K562 (cell line): Measurements from ENCODE around the gene DNAAF2. TPM values are rescaled to one million over a fixed set of nuclear protein-coding genes. Genes with fewer than 3 reads are reported as not detected.

Source experiments
- BDP1 ChIP-seq: IDR thresholded peaks from 3 replicates; pipeline ENCODE4 v1.6.1; 2011; ENCODE audit not compliant: insufficient read length, insufficient read depth
- CHD2 ChIP-seq: IDR thresholded peaks from 2 replicates; pipeline ENCODE4 v1.6.1; 2011; ENCODE audit warnings: low read depth, low read length
- CTBP1 ChIP-seq: fragments of 450-650 bp; IDR thresholded peaks from 2 replicates; pipeline ENCODE4 v1.6.1; 2016; ENCODE audit warnings: borderline replicate concordance
- CTCF ChIP-seq, 3 experiments: IDR thresholded peaks in 2 of 3; conservative IDR thresholded peaks in 1 of 3; 2 replicates each; pipeline ENCODE4 v1.5.1; 2011 to 2012; ENCODE audit warnings: low read length in 3 of 3, mild to moderate bottlenecking in 3 of 3, control low read depth in 2 of 3, improper control_type of control experiment in 1 of 3, inconsistent platforms in 1 of 3, low read depth in 1 of 3, mixed read lengths in 1 of 3, moderate library complexity in 1 of 3; ENCODE audit not compliant: insufficient read depth in 2 of 3
- GABPA ChIP-seq: fragments of 200-800 bp; sonication (Bioruptor generic); conservative IDR thresholded peaks from 2 replicates; pipeline ENCODE4 v1.6.1; 2016; ENCODE audit warnings: low read depth, missing genetic modification characterization, missing compliant biosample characterization
- MEF2A ChIP-seq: IDR thresholded peaks from 2 replicates; pipeline ENCODE4 v1.6.1; 2011; ENCODE audit warnings: low read depth, mild to moderate bottlenecking, low read length, moderate library complexity; ENCODE audit not compliant: control insufficient read depth
- NEUROD1 ChIP-seq: fragments of 150-350 bp; IDR thresholded peaks from 2 replicates; pipeline ENCODE4 v1.6.1; 2014; ENCODE audit warnings: borderline replicate concordance, low read length, low read depth; ENCODE audit not compliant: partially characterized antibody
- NFRKB ChIP-seq: fragments of 450-650 bp; IDR thresholded peaks from 2 replicates; pipeline ENCODE4 v1.6.1; 2016; ENCODE audit warnings: low read depth
- PML ChIP-seq: IDR thresholded peaks from 2 replicates; pipeline ENCODE4 v1.6.1; 2012; ENCODE audit warnings: low read length, inconsistent platforms
- POLR2B ChIP-seq: fragments of 450-650 bp; IDR thresholded peaks from 2 replicates; pipeline ENCODE4 v1.6.1; 2018; ENCODE audit warnings: low read depth; ENCODE audit not compliant: partially characterized antibody
- RBM22 ChIP-seq: fragments of 200-400 bp; formaldehyde crosslinking; IDR thresholded peaks from 2 replicates; pipeline ENCODE4 v1.6.1; 2018; ENCODE audit warnings: low read length, low read depth; ENCODE audit not compliant: poor library complexity, severe bottlenecking
- RFX1 ChIP-seq: fragments of 450-650 bp; IDR thresholded peaks from 2 replicates; pipeline ENCODE4 v1.6.1; 2016; ENCODE audit warnings: mild to moderate bottlenecking, moderate library complexity
- SP1 ChIP-seq: sonication (generic); formaldehyde crosslinking; IDR thresholded peaks from 2 replicates; pipeline ENCODE4 v1.8.1; 2022; ENCODE audit warnings: mild to moderate bottlenecking, missing genetic modification reagents
- SP2 ChIP-seq: IDR thresholded peaks from 2 replicates; pipeline ENCODE4 v1.6.1; 2011; ENCODE audit warnings: mild to moderate bottlenecking, low read depth, low read length, moderate library complexity; ENCODE audit not compliant: poor library complexity, severe bottlenecking; ENCODE audit errors: extremely low read depth
- SUPT5H ChIP-seq: fragments of 450-650 bp; IDR thresholded peaks from 2 replicates; pipeline ENCODE4 v1.6.1; 2016
- ZEB2 ChIP-seq: fragments of 450-650 bp; IDR thresholded peaks from 2 replicates; pipeline ENCODE4 v1.6.1; 2016
- ZMIZ1 ChIP-seq, 2 experiments: fragments of 150-350 bp in 1 of 2; IDR thresholded peaks; 2 replicates each; pipeline ENCODE4 v1.6.1; 2012 to 2016; ENCODE audit warnings: low read depth in 2 of 2, low read length in 2 of 2, mild to moderate bottlenecking in 1 of 2, moderate library complexity in 1 of 2
- polyA plus RNA-seq, 8 experiments: library from polyadenylated mRNA; depleted of rRNA in 4 of 8; stranded (reverse) in 5 of 8; unstranded in 3 of 8; fragments of >200 nt; fragmentation: Nextera tagmentation in 2 of 8; fragmentation: Illumina TruSeq in 1 of 8; extraction: Ambion mirVana in 2 of 8; extraction: Trizol in 1 of 8; gene quantifications; 2 replicates each; pipeline versions ENCODE4 v1.2.1 to v1.2.3, GENCODE V29; 2011 to 2014; ENCODE audit warnings: inconsistent platforms in 1 of 8, missing spikeins in 1 of 8
- total RNA-seq, 7 experiments: library from RNA; depleted of rRNA in 6 of 7; stranded (reverse); fragments of >200 nt in 6 of 7; fragmentation: Illumina TruSeq in 2 of 7; extraction: Trizol in 2 of 7; gene quantifications; 2 replicates each; pipeline versions ENCODE4 v1.2.1 to v1.2.3, GENCODE V29; 2011 to 2021; ENCODE audit warnings: low replicate concordance in 1 of 7
- TF ChIP-seq, protein P1 (sequence below): fragments of 450-650 bp; IDR thresholded peaks from 2 replicates; pipeline ENCODE4 v1.6.1; 2016
- TF ChIP-seq, protein P2 (sequence below): fragments of 450-650 bp; IDR thresholded peaks from 2 replicates; pipeline ENCODE4 v1.6.1; 2014; ENCODE audit warnings: low read depth, mild to moderate bottlenecking, moderate library complexity, borderline replicate concordance

DNAAF2 gene
- total and polyA plus RNA-seq, 9 of the 15 experiments (the other 6 are each of a cell fraction or from before 2014, with no cell fraction given), result 2.4 to 14.6 (median 11.1) TPM

- TF ChIP-seq ZMIZ1 (IDR thresholded peaks at IDR 0.05; ENCODE audit: low read depth in 2 of 2, low read length in 2 of 2) (peak in 1 of 2 experiments; percentile 47; a peak in 1 of 4 replicates), PML (peak; percentile 69), BDP1 (no peak), SP1 (CRISPR knock-in tag) (0 out of 2 replicates have a peak, but pooled peaks have one; percentile 17), POLR2B (peak; percentile 90), SP2 (peak; percentile 73), CTCF (IDR thresholded peaks at IDR 0.05 in 2 of 3, conservative IDR thresholded peaks at IDR 0.05 in 1 of 3; ENCODE audit: insufficient read depth in 2 of 3, low read depth in 1 of 3, low read length in 3 of 3) (peak; percentile 5 to 35 (median 24); a peak in 2 of 6 replicates), SUPT5H (peak; percentile 94), RBM22 (peak; percentile 46), ZEB2 (no peak), CTBP1 (0 out of 2 replicates have a peak, but pooled peaks have one; percentile 18), NFRKB (peak; percentile 68; the same call in 1 of the 2 replicates), GABPA (tag) (peak; percentile 93), CHD2 (peak; percentile 77), NEUROD1 (peak; percentile 68), RFX1 (peak; percentile 65), MEF2A (no peak)
- TF ChIP-seq, protein P1, sequence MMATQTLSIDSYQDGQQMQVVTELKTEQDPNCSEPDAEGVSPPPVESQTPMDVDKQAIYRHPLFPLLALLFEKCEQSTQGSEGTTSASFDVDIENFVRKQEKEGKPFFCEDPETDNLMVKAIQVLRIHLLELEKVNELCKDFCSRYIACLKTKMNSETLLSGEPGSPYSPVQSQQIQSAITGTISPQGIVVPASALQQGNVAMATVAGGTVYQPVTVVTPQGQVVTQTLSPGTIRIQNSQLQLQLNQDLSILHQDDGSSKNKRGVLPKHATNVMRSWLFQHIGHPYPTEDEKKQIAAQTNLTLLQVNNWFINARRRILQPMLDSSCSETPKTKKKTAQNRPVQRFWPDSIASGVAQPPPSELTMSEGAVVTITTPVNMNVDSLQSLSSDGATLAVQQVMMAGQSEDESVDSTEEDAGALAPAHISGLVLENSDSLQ, result peak; percentile 99
- TF ChIP-seq, protein P2, sequence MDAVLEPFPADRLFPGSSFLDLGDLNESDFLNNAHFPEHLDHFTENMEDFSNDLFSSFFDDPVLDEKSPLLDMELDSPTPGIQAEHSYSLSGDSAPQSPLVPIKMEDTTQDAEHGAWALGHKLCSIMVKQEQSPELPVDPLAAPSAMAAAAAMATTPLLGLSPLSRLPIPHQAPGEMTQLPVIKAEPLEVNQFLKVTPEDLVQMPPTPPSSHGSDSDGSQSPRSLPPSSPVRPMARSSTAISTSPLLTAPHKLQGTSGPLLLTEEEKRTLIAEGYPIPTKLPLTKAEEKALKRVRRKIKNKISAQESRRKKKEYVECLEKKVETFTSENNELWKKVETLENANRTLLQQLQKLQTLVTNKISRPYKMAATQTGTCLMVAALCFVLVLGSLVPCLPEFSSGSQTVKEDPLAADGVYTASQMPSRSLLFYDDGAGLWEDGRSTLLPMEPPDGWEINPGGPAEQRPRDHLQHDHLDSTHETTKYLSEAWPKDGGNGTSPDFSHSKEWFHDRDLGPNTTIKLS, result peak; percentile 75; the same call in 1 of the 2 replicates
Observed at GRCh38 chr14:49620182-49621113, 14.6 kb downstream of the DNAAF2 start, which contains the start of the genes MGAT2 and RPL36AL (continued).
